Bronchial epithelial cell (primary cell): Measurements from ENCODE around the gene TMEM170A. TPM values are rescaled to one million over a fixed set of nuclear protein-coding genes. Genes with fewer than 3 reads are reported as not detected.
A peak's percentile ranks its signal among the peaks of the same experiment; 100 is the strongest.
"Not testable (repeated sequence)": the region's sequence is repeated elsewhere in the genome, so short reads cannot be mapped to it uniquely, and the experiment has no call there.

ENCODE experiments used
- DNase-seq: peaks from one replicate; pipeline ENCODE4 v3.0.0-alpha.2; 2010; ENCODE audit warnings: low read depth
- FAIRE-seq: peaks from 2 replicates; lab custom pipeline; 2011; peaks lifted over from hg19 to GRCh38; lab: Jason Lieb, UNC
- H3K27me3 ChIP-seq: 2 replicates; pipeline ENCODE4 v1.5.1; 2011; ENCODE audit warnings: low read length; ENCODE audit not compliant: control insufficient read depth, insufficient read depth
- H3K36me3 ChIP-seq: 2 replicates; pipeline ENCODE4 v1.5.1; 2011; ENCODE audit warnings: low read length; ENCODE audit not compliant: control insufficient read depth, insufficient read depth
- H3K4me3 ChIP-seq: 2 replicates; pipeline ENCODE4 v1.5.1; 2011; ENCODE audit warnings: mild to moderate bottlenecking, low read depth, low read length, control low read depth
- total RNA-seq: library from RNA; depleted of rRNA; stranded (reverse); fragments of >200 nt; gene quantifications from 2 replicates; pipeline ENCODE4 v1.2.1, GENCODE V29; 2014
- TF ChIP-seq, protein P1 (sequence below): IDR thresholded peaks from 2 replicates; pipeline ENCODE4 v1.5.1; 2011; ENCODE audit warnings: mild to moderate bottlenecking, moderate library complexity, low read length, control low read depth, inconsistent platforms; ENCODE audit not compliant: insufficient read depth, severe bottlenecking

Gene TMEM170A, protein sequence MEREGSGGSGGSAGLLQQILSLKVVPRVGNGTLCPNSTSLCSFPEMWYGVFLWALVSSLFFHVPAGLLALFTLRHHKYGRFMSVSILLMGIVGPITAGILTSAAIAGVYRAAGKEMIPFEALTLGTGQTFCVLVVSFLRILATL
- total RNA-seq = 28.2 and 33.2 TPM in 2 replicates

DNA sequence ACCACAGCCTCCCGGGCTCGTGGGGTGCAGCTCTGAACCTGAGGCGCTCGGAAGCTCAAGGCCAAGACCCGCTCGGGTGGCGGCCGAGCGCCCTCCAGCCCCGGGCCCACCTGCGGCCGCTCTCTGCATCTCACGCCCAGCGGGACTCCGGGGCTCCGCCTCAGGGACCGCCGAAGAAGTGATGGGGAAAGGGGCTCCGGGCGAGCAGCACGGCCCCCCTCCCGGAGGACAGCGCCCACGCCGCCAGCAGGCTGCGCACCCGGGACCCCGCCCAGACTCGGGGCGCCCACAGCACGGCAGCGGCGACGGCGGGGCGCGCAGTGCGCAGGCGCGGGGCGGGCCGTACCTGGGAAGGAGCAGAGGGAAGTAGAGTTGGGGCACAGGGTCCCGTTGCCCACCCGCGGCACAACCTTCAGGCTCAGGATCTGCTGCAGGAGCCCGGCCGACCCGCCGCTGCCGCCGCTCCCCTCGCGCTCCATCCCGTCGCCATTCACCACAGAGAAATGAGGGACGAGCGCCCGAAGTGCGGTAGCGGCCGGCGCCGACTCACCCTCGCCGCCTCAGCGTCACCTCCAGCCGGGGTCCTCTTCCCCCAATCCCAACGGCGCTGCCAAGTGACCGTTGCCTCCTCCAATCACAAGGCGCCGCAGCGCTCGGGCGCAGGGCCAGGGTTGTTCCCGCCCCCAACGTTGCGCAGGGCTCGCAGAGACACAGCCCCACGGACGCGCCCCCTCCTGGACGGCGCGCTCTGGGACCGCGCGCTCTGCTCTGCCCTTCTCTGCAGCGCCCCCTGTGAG lies at the start of gene TMEM170A:
TSS of gene TMEM170A (minus strand) at position 568 of the 797 bp plus-strand sequence. CDS start at position 479, 89 bp downstream.
- peak; percentile 94 for DNase-seq
- FAIRE-seq = no peak
- TF ChIP-seq, protein P1, sequence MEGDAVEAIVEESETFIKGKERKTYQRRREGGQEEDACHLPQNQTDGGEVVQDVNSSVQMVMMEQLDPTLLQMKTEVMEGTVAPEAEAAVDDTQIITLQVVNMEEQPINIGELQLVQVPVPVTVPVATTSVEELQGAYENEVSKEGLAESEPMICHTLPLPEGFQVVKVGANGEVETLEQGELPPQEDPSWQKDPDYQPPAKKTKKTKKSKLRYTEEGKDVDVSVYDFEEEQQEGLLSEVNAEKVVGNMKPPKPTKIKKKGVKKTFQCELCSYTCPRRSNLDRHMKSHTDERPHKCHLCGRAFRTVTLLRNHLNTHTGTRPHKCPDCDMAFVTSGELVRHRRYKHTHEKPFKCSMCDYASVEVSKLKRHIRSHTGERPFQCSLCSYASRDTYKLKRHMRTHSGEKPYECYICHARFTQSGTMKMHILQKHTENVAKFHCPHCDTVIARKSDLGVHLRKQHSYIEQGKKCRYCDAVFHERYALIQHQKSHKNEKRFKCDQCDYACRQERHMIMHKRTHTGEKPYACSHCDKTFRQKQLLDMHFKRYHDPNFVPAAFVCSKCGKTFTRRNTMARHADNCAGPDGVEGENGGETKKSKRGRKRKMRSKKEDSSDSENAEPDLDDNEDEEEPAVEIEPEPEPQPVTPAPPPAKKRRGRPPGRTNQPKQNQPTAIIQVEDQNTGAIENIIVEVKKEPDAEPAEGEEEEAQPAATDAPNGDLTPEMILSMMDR = peak; percentile 100
- Histone ChIP-seq H3K36me3 (no peaks in the 10 kb centered on the region), H3K27me3 (no peaks in the 10 kb centered on the region), H3K4me3 (peak within 1 kb of the TSS; percentile 86)

DNA sequence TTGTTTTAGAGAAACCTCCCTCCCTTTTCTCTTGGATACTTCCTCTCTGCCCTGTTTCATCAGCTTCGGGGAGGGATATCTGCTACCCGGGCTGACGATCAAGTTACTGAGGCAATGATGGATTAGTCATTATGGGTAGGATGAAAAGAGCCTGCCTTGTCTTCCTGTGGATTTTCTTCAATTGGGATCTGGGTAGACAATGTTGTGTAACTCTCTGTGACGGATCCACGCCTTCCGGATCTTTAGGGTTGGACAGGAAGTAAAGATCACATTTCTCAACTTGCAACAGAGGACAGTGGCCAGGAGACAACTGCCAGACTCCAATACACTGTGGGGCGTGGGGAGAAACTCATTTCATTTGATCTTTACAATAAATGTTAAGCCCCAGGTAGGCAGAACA lies 42.1 kb upstream of the TMEM170A start:
- Histone ChIP-seq H3K36me3 (no peaks in the 10 kb centered on the region), H3K27me3 (no peaks in the 10 kb centered on the region), H3K4me3 (no peak overlapping the region)
- TF ChIP-seq, protein P1 = no peak
- FAIRE-seq (no peak), DNase-seq (peak; percentile 97)

DNA sequence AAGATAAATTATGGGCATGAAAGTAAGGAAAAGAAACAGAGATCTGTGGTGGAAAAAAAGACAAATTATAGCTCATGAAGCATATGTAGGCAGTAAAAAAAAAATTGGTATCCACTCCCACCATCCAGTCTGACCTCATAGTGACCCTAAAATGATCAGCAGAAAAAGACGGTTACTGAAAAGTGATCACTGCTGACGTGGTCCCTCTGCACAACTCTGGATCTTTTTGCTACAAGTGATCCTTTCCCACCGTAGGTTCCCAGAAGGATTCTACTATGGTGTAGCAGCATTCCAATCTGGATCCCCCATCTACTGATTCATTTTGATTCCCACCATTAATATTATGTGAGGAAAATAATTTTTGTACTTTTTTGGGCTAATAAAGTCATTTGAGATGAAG lies 41.6 kb upstream of the TMEM170A start:
- no peak for FAIRE-seq

DNA sequence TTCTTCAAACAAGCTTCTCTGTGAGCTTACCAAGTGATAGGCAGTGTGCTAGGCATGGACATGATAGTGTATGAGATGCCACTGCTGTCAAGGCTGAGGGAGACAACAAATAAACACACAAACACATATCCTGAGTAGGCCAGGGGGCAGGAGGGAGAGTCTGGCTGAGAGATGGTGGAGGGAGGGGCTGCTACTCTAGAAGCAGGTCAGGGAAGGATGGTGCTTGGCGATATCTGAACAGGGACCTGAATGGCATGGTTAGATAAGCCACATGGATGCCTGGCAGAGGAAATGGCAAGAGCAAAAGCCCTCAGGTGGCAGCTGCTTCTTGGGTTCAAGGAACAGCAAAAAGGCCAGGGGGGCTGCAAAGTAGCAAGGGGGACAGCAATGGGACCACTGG lies 39.3 kb upstream of the TMEM170A start:
- FAIRE-seq (no peak), DNase-seq (no peak)
- Histone ChIP-seq H3K4me3 (no peak overlapping the region), H3K36me3 (no peaks in the 10 kb centered on the region), H3K27me3 (no peaks in the 10 kb centered on the region)
- TF ChIP-seq, protein P1 = no peak

More for the DNA sequence above, 41.6 kb upstream of the TMEM170A start:
- TF ChIP-seq, protein P1 = no peak
- DNase-seq = no peak
- Histone ChIP-seq H3K4me3 (no peak overlapping the region), H3K27me3 (no peaks in the 10 kb centered on the region), H3K36me3 (no peaks in the 10 kb centered on the region)

DNA sequence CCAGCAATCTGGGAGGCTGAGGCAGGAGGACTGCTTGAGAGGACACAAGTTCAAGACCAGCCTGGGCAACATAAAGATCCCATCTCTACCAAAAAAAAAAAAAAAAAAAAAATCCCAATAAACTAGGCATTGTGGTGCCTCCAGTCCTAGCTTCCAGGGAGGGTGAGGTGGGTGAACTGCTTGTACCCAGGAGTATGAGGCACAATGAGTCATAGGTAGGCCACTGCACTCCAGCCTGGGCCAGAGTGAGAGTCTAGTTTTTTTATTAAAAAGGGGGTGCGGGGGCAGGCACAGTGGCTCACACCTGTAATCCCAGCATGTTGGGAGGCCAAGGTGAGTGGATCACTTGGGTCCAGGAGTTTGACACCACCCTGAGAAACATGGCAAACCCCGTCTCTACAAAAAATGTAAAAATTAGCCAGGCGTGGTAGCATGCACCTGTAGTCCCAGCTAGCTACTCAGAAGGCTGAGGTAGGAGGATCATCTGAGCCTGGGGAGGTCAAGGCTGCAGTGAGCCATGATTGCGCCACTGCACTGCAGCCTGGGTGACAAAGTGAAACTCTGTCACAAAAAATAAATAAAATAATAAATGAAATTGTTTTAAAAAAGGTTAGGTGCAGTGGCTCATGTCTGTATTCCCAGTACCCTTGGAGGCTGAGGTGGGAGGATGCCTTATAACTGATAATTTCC lies 38.6 kb upstream of the TMEM170A start:
- no peak overlapping the region for H3K4me3 ChIP-seq
- FAIRE-seq (no peak), DNase-seq (peak; percentile 71)
- H3K27me3 ChIP-seq = no peaks in the 10 kb centered on the region
- H3K36me3 ChIP-seq = no peaks in the 10 kb centered on the region
- TF ChIP-seq, protein P1 = no peak

DNA sequence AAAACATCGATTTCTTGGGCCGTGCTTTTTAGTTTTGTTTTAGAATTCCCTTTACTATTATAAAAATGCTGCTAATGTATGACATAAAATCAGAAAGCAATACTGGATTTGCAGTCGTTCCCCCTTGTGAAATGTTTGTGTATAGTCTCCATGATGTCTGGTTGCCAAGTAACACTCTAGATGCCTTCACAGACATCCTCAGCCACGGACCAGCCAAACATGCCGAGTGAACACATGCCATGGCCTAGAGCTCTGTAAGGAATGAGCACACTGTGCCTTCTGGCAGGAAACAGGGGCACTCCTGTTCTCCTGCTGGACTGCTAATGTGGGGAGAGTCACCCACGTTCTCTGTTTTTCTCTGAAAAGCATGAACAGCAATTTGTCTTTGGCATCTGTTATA lies 37.3 kb upstream of the TMEM170A start:
- peak; percentile 77 for DNase-seq
- H3K4me3 ChIP-seq, FAIRE-seq, H3K27me3 ChIP-seq, H3K36me3 ChIP-seq: not testable (repeated sequence)
